Endothelial cell (in vitro differentiated cells): ENCODE measurements around the gene METTL27. TPM values are rescaled to one million over a fixed set of nuclear protein-coding genes. Genes with fewer than 3 reads are reported as not detected.

Experiments used
- DNase-seq: peaks from one replicate; pipeline ENCODE4 v3.0.0; 2021; ENCODE audit warnings: low spot score
- H3K27ac Mint-ChIP-seq: one replicate; pipeline ENCODE4 v1.8.0; 2021; ENCODE audit warnings: mixed read lengths, inconsistent platforms; ENCODE audit not compliant: unreplicated experiment
- H3K27me3 Mint-ChIP-seq: one replicate; pipeline ENCODE4 v1.8.0; 2021; ENCODE audit warnings: mild to moderate bottlenecking, moderate library complexity, mixed read lengths, inconsistent platforms; ENCODE audit not compliant: unreplicated experiment
- H3K36me3 Mint-ChIP-seq: one replicate; pipeline ENCODE4 v1.8.0; 2021; ENCODE audit warnings: mild to moderate bottlenecking, low read depth, mixed read lengths, inconsistent platforms; ENCODE audit not compliant: unreplicated experiment
- H3K4me1 Mint-ChIP-seq: one replicate; pipeline ENCODE4 v1.8.0; 2021; ENCODE audit warnings: mild to moderate bottlenecking, mixed read lengths, inconsistent platforms; ENCODE audit not compliant: unreplicated experiment
- H3K4me3 Mint-ChIP-seq: one replicate; pipeline ENCODE4 v1.8.0; 2021; ENCODE audit warnings: mild to moderate bottlenecking, mixed read lengths, inconsistent platforms; ENCODE audit not compliant: unreplicated experiment
- H3K9me3 Mint-ChIP-seq: one replicate; pipeline ENCODE4 v1.8.0; 2021; ENCODE audit warnings: mixed read lengths, inconsistent platforms; ENCODE audit not compliant: unreplicated experiment
- CTCF ChIP-seq: fragments of 200-600 bp; sonication (generic); IDR thresholded peaks from one replicate; pipeline ENCODE4 v1.5.0; 2021; ENCODE audit warnings: antibody characterized with exemption; ENCODE audit not compliant: unreplicated experiment
- total RNA-seq: library from RNA; stranded (reverse); fragmentation: NEBNext Ultra II Directional; extraction: Animal tissue kit (Norgen Biotek cat#: 25700); gene quantifications from one replicate; pipeline ENCODE4 v1.2.1, GENCODE V29; 2021; ENCODE audit not compliant: unreplicated experiment

The METTL27 gene
- total RNA-seq, 1 donor from 2014 or later: 6.1 TPM

GRCh38 chr7:73858807-73859206, 16.5 kb upstream of the METTL27 start:
- no peak overlapping the region for H3K27ac Mint-ChIP-seq
- H3K4me3 Mint-ChIP-seq: no peak overlapping the region
- no peak for DNase-seq
- H3K27me3 Mint-ChIP-seq: peaks cover 5% of the 10 kb centered on the region
- H3K36me3 Mint-ChIP-seq: no peaks in the 10 kb centered on the region
- TF ChIP-seq CTCF: no peak
- peaks cover 4% of the 10 kb centered on the region for H3K9me3 Mint-ChIP-seq
- no peaks in the 10 kb centered on the region for H3K4me1 Mint-ChIP-seq

GRCh38 chr7:73856941-73857340, 14.6 kb upstream of the METTL27 start:
- no peaks in the 10 kb centered on the region for H3K4me1 Mint-ChIP-seq
- H3K9me3 Mint-ChIP-seq: peaks cover 4% of the 10 kb centered on the region
- no peaks in the 10 kb centered on the region for H3K36me3 Mint-ChIP-seq
- peaks cover 5% of the 10 kb centered on the region for H3K27me3 Mint-ChIP-seq
- no peak overlapping the region for H3K27ac Mint-ChIP-seq
- DNase-seq: no peak
- H3K4me3 Mint-ChIP-seq: no peak overlapping the region
- TF ChIP-seq CTCF: no peak

GRCh38 chr7:73852500-73852899, 10.2 kb upstream of the METTL27 start:
- TF ChIP-seq CTCF: no peak
- Mint-ChIP-seq H3K9me3 (no peaks in the 10 kb centered on the region), H3K27ac (no peak overlapping the region), H3K27me3 (peaks cover 7% of the 10 kb centered on the region), H3K36me3 (no peaks in the 10 kb centered on the region), H3K4me1 (peaks cover 8% of the 10 kb centered on the region), H3K4me3 (no peak overlapping the region)
- DNase-seq: no peak

- no peak for DNase-seq
- H3K4me3 Mint-ChIP-seq: no peak overlapping the region
- H3K27me3 Mint-ChIP-seq: peaks cover 7% of the 10 kb centered on the region
- H3K27ac Mint-ChIP-seq: no peak overlapping the region
- peaks cover 8% of the 10 kb centered on the region for H3K4me1 Mint-ChIP-seq
- no peak for TF ChIP-seq CTCF
- H3K9me3 Mint-ChIP-seq: no peaks in the 10 kb centered on the region
- no peaks in the 10 kb centered on the region for H3K36me3 Mint-ChIP-seq
These were observed 9.4 kb upstream of the METTL27 start for GRCh38 chr7:73851410-73852338.

GRCh38 chr7:73850781-73851207, 8.5 kb upstream of the METTL27 start:
- Mint-ChIP-seq H3K9me3 (no peaks in the 10 kb centered on the region), H3K4me1 (peaks cover 12% of the 10 kb centered on the region), H3K4me3 (no peak overlapping the region), H3K27ac (no peak overlapping the region), H3K27me3 (peaks cover 7% of the 10 kb centered on the region), H3K36me3 (no peaks in the 10 kb centered on the region)
- TF ChIP-seq CTCF: no peak
- no peak for DNase-seq
